BE2C (cell line): ENCODE data around the gene HDAC4.

Experiments used
- DNase-seq: peaks from one replicate; pipeline ENCODE4 v3.0.0-alpha.2; 2020
- H3K27me3 ChIP-seq: fragments of 250-450 bp; sonication (Bioruptor Pico); 2 replicates; pipeline ENCODE4 v1.5.1; 2020; ENCODE audit warnings: mild to moderate bottlenecking
- H3K36me3 ChIP-seq: fragments of 250-450 bp; sonication (Bioruptor Pico); 2 replicates; pipeline ENCODE4 v1.5.1; 2020; ENCODE audit warnings: mild to moderate bottlenecking
- H3K4me1 ChIP-seq: fragments of 250-450 bp; sonication (Bioruptor Pico); 2 replicates; pipeline ENCODE4 v1.5.1; 2020
- H3K4me3 ChIP-seq: 2 replicates; pipeline ENCODE4 v1.5.1; 2011; ENCODE audit warnings: low read depth, low read length
- H3K9me3 ChIP-seq: fragments of 250-450 bp; sonication (Bioruptor Pico); 2 replicates; pipeline ENCODE4 v1.5.1; 2020
- CTCF ChIP-seq: IDR thresholded peaks from 2 replicates; pipeline ENCODE4 v1.5.1; 2012; ENCODE audit warnings: mild to moderate bottlenecking, low read depth, low read length

The HDAC4 gene

GRCh38 chr2:239193925-239194677 lies 206.7 kb downstream of the HDAC4 start:
- H3K27me3 ChIP-seq, result no peaks in the 10 kb centered on the region
- H3K9me3 ChIP-seq, result no peaks in the 10 kb centered on the region
- H3K4me1 ChIP-seq, result no peaks in the 10 kb centered on the region
- DNase-seq, result no peak
- H3K36me3 ChIP-seq, result peaks cover 12% of the 10 kb centered on the region
- TF ChIP-seq CTCF, result peak; percentile 25; the same call in 1 of the 2 replicates
- no peak overlapping the region for H3K4me3 ChIP-seq

GRCh38 chr2:239193401-239193811 lies 207.4 kb downstream of the HDAC4 start:
- Histone ChIP-seq H3K4me3 (no peak overlapping the region), H3K9me3 (peaks cover 2% of the 10 kb centered on the region; the same call in 1 of the 2 replicates), H3K4me1 (no peaks in the 10 kb centered on the region), H3K27me3 (no peaks in the 10 kb centered on the region), H3K36me3 (peaks cover 18% of the 10 kb centered on the region)
- no peak for DNase-seq
- no peak for TF ChIP-seq CTCF

- H3K4me1 ChIP-seq, result no peaks in the 10 kb centered on the region
- no peak for DNase-seq
- TF ChIP-seq CTCF, result no peak
Measured at GRCh38 chr2:239192975-239193374, 207.8 kb downstream of the HDAC4 start.

GRCh38 chr2:239192456-239192855 lies 208.4 kb downstream of the HDAC4 start:
- Histone ChIP-seq H3K4me1 (no peaks in the 10 kb centered on the region), H3K27me3 (no peaks in the 10 kb centered on the region), H3K4me3 (no peak overlapping the region), H3K9me3 (peaks cover 3% of the 10 kb centered on the region; the same call in 1 of the 2 replicates), H3K36me3 (peaks cover 19% of the 10 kb centered on the region)
- TF ChIP-seq CTCF, result no peak
- DNase-seq, result no peak

More at GRCh38 chr2:239192975-239193374, 207.8 kb downstream of the HDAC4 start:
- no peaks in the 10 kb centered on the region for H3K27me3 ChIP-seq
- peaks cover 18% of the 10 kb centered on the region for H3K36me3 ChIP-seq
- no peak overlapping the region for H3K4me3 ChIP-seq
- peaks cover 3% of the 10 kb centered on the region; the same call in 1 of the 2 replicates for H3K9me3 ChIP-seq

GRCh38 chr2:239190921-239191885 lies 209.6 kb downstream of the HDAC4 start:
- peaks cover 19% of the 10 kb centered on the region for H3K36me3 ChIP-seq
- H3K9me3 ChIP-seq, result peaks cover 3% of the 10 kb centered on the region; the same call in 1 of the 2 replicates
- DNase-seq, result no peak
- TF ChIP-seq CTCF, result no peak
- no peak overlapping the region for H3K4me3 ChIP-seq
- no peaks in the 10 kb centered on the region for H3K27me3 ChIP-seq
- no peaks in the 10 kb centered on the region for H3K4me1 ChIP-seq
